ENCODE data around the gene CACNA1C. TPM values are rescaled to one million over a fixed set of nuclear protein-coding genes. Genes with fewer than 3 reads are reported as not detected.
A peak's percentile ranks its signal among the peaks of the same experiment; 100 is the strongest.

The CACNA1C gene
- total and polyA plus RNA-seq, 8 donors, result 0.31 to 55.8 (median 7.2) TPM

DNA sequence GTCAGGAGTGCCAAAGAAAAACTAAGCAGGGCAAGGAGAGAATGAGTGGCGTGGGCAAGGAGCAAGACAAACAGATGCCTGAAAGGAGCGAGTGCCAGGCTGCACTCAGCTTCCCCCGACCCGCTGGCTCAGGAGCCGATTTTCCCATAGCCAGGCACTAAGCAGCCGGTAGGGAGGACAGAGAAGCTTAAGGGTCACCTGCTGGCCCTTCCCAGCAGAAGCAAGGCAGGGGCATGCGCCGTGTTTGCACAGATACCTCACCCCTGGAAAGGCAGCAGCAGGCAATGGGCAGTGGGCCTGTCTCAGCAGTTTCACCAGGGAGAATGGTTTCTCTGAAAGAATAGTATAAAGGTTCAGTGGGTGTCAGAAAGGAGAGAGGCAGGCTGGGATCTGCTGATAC lies 637.1 kb downstream of the CACNA1C start:
- DNase-seq, result no peak
- 77 to 83% (median 79%) methylated on average over 8 of the region's 8 CpGs for WGBS, 5 donors
- H3K36me3 ChIP-seq, result peaks cover 14 to 59% (median 28%) of the 10 kb centered on the region in 4 donors
- no peak overlapping the region for H3K27ac ChIP-seq
- intact Hi-C loops (cut with DNase I; ENCODE audit: low total_unique reads), result no loop called here
- peaks cover 0 to 24% (median 15%) of the 10 kb centered on the region in 4 donors for H3K4me1 ChIP-seq
- H3K27me3 ChIP-seq, result peaks cover 0 to 6% (median 0%) of the 10 kb centered on the region in 3 donors
- TF ChIP-seq POLR2A (IDR thresholded peaks at IDR 0.05) (no peak), EP300 (IDR thresholded peaks at IDR 0.05) (no peak), POLR2AphosphoS5 (IDR thresholded peaks at IDR 0.05) (no peak)
- TF ChIP-seq, protein P1, sequence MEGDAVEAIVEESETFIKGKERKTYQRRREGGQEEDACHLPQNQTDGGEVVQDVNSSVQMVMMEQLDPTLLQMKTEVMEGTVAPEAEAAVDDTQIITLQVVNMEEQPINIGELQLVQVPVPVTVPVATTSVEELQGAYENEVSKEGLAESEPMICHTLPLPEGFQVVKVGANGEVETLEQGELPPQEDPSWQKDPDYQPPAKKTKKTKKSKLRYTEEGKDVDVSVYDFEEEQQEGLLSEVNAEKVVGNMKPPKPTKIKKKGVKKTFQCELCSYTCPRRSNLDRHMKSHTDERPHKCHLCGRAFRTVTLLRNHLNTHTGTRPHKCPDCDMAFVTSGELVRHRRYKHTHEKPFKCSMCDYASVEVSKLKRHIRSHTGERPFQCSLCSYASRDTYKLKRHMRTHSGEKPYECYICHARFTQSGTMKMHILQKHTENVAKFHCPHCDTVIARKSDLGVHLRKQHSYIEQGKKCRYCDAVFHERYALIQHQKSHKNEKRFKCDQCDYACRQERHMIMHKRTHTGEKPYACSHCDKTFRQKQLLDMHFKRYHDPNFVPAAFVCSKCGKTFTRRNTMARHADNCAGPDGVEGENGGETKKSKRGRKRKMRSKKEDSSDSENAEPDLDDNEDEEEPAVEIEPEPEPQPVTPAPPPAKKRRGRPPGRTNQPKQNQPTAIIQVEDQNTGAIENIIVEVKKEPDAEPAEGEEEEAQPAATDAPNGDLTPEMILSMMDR (IDR thresholded peaks at IDR 0.05), result no peak
- no peak overlapping the region for H3K4me3 ChIP-seq
- no peaks in the 10 kb centered on the region for H3K9me3 ChIP-seq

DNA sequence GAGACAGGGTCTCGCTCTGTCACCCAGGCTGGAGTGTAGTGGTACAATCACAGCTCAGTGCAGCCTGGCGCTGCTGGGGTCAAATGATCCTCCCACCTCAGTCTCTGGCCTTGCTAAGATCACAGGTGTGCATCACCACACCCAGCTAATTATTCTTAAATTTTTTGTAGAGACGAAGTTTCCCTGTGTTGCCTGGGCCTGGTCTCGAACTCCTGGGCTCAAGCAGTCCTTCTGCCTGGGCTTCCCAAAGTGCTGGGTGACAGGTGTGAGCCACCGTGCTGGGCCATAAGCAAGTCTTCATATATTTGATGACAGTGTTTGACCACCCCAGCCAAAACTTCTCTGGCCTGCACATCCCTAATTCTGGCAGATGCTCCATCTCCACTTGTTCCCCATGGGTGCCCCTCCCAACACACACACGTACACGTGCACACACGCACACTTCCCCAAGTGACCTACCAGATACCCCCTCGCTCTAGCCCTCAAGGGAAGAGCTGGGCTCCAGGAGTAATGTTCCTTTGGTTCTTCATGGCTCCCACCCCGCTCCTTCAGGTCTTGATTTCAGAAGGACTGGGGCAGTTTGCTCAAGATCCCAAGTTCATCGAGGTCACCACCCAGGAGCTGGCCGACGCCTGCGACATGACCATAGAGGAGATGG lies 637.7 kb downstream of the CACNA1C start:
- Histone ChIP-seq H3K4me3 (peak overlapping the region; percentile 46 to 66 (median 52)), H3K27ac (peak overlapping the region in 1 of 5 donors; percentile 72), H3K27me3 (peaks cover 0 to 6% (median 0%) of the 10 kb centered on the region in 3 donors), H3K9me3 (no peaks in the 10 kb centered on the region), H3K36me3 (peaks cover 14 to 58% (median 28%) of the 10 kb centered on the region in 4 donors), H3K4me1 (peaks cover 0 to 24% (median 15%) of the 10 kb centered on the region in 4 donors)
- no peak for TF ChIP-seq POLR2AphosphoS5 (IDR thresholded peaks at IDR 0.05)
- no peak for TF ChIP-seq EP300 (IDR thresholded peaks at IDR 0.05)
- TF ChIP-seq POLR2A (IDR thresholded peaks at IDR 0.05), result no peak
- DNase-seq, result no peak
- 60 to 73% (median 66%) methylated on average over 13 to 14 of the region's 14 CpGs for WGBS, 5 donors
- intact Hi-C loops (cut with DNase I; ENCODE audit: low total_unique reads), result no loop called here

DNA sequence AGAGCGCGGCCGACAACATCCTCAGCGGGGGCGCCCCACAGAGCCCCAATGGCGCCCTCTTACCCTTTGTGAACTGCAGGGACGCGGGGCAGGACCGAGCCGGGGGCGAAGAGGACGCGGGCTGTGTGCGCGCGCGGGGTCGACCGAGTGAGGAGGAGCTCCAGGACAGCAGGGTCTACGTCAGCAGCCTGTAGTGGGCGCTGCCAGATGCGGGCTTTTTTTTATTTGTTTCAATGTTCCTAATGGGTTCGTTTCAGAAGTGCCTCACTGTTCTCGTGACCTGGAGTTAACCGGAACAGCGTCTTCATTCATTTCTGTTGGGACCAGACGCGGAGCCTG lies 638.2 kb downstream of the CACNA1C start:
- peak overlapping the region in 4 of 5 donors; percentile 49 to 72 (median 66) for H3K27ac ChIP-seq
- peaks cover 0 to 6% (median 0%) of the 10 kb centered on the region in 3 donors for H3K27me3 ChIP-seq
- H3K36me3 ChIP-seq, result peaks cover 11 to 53% (median 25%) of the 10 kb centered on the region in 4 donors
- WGBS, 5 donors, result 9 to 32% (median 11%) methylated on average over 25 to 28 of the region's 28 CpGs
- H3K9me3 ChIP-seq, result no peaks in the 10 kb centered on the region
- TF ChIP-seq, protein P1 (IDR thresholded peaks at IDR 0.05), result no peak
- TF ChIP-seq POLR2A (IDR thresholded peaks at IDR 0.05) (no peak), EP300 (IDR thresholded peaks at IDR 0.05) (no peak), POLR2AphosphoS5 (IDR thresholded peaks at IDR 0.05) (no peak)
- H3K4me1 ChIP-seq, result peaks cover 0 to 24% (median 15%) of the 10 kb centered on the region in 4 donors
- peak overlapping the region; percentile 46 to 66 (median 52) for H3K4me3 ChIP-seq
- peak in 1 of 2 donors; percentile 76 for DNase-seq
- intact Hi-C loops (cut with DNase I; ENCODE audit: low total_unique reads), result no loop called here

DNA sequence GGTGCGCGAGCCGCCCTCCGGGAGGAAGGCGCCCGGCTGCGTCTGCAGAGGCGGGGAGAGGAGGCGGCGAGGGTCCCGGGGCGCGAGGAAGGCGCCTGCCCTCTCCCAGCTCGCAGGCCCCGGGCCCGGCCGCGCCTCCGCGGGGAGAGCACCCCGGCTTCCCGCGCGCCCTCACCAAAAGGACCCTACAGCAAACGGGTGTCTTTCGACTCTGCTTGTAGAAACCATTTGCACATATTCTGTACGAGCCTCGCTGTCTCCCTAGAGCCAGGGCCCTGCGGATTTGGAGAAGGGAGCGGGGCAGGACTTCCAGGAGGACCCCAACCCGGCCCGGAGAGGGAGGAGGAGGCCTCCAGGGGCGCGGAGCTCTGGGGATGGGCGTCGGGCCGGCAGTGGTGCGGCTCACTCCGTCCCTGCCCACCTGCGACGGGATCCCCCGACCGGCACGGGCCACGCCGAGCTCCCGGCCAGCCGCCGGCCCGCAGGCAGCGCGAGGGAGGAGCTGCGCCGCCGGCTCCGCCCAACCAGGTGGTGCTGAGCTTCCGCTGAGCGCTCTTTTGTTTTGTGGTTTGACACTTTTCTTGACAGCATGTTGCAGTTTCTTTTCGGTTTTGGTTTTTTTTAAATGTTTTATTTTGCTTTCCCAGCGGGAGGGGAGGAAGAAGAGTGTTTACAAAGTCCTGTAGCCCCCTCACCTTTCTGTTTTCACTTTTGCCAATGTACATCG lies 638.7 kb downstream of the CACNA1C start:
- 3 to 19% (median 8%) methylated on average over 39 to 62 of the region's 62 CpGs for WGBS, 5 donors
- Histone ChIP-seq H3K36me3 (peaks cover 8 to 48% (median 21%) of the 10 kb centered on the region in 4 donors), H3K27me3 (peaks cover 0 to 6% (median 0%) of the 10 kb centered on the region in 3 donors), H3K4me1 (peaks cover 0 to 24% (median 15%) of the 10 kb centered on the region in 4 donors), H3K9me3 (no peaks in the 10 kb centered on the region), H3K27ac (peak overlapping the region; percentile 43 to 72 (median 66)), H3K4me3 (peak overlapping the region; percentile 46 to 66 (median 52))
- DNase-seq, result peak in 1 of 2 donors; percentile 69
- TF ChIP-seq EP300 (IDR thresholded peaks at IDR 0.05) (no peak), POLR2A (IDR thresholded peaks at IDR 0.05) (no peak), POLR2AphosphoS5 (IDR thresholded peaks at IDR 0.05) (peak in 1 of 3 donors; percentile 38)
- TF ChIP-seq, protein P1 (IDR thresholded peaks at IDR 0.05), result no peak
- intact Hi-C loops (cut with DNase I; ENCODE audit: low total_unique reads), result no loop called here
